BE2C (cell line): ENCODE measurements around the gene WASHC2A.
"Not testable (repeated sequence)": the region's sequence is repeated elsewhere in the genome, so short reads cannot be mapped to it uniquely, and the experiment has no call there.

Experiments used
- DNase-seq: peaks from one replicate; pipeline ENCODE4 v3.0.0-alpha.2; 2020
- H3K27me3 ChIP-seq: fragments of 250-450 bp; sonication (Bioruptor Pico); 2 replicates; pipeline ENCODE4 v1.5.1; 2020; ENCODE audit warnings: mild to moderate bottlenecking
- H3K36me3 ChIP-seq: fragments of 250-450 bp; sonication (Bioruptor Pico); 2 replicates; pipeline ENCODE4 v1.5.1; 2020; ENCODE audit warnings: mild to moderate bottlenecking
- H3K4me1 ChIP-seq: fragments of 250-450 bp; sonication (Bioruptor Pico); 2 replicates; pipeline ENCODE4 v1.5.1; 2020
- H3K4me3 ChIP-seq: 2 replicates; pipeline ENCODE4 v1.5.1; 2011; ENCODE audit warnings: low read depth, low read length
- H3K9me3 ChIP-seq: fragments of 250-450 bp; sonication (Bioruptor Pico); 2 replicates; pipeline ENCODE4 v1.5.1; 2020
- CTCF ChIP-seq: IDR thresholded peaks from 2 replicates; pipeline ENCODE4 v1.5.1; 2012; ENCODE audit warnings: mild to moderate bottlenecking, low read depth, low read length

WASHC2A gene

DNA sequence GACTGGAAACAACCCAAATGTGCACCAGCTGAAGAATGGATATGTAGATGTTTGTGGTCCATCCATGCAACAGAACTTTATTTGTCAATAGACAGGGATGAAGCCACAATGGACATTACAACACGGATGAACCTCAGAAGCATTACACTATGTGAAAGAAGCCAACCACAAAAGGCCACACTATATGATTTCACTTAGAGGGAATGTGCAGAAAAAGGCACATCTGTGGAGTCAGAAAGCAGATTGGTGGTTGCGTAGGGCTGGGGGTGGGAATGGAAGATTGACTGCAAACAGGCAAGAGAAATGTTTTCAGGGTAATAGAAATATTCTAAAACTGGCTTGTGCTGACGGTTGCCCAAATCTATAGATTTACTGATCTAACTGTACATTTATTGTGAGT is 34.3 kb upstream of the WASHC2A start:
- no peaks in the 10 kb centered on the region for H3K27me3 ChIP-seq
- no peak for DNase-seq
- H3K9me3 ChIP-seq = no peaks in the 10 kb centered on the region
- no peaks in the 10 kb centered on the region for H3K4me1 ChIP-seq
- H3K4me3 ChIP-seq = no peak overlapping the region
- H3K36me3 ChIP-seq = no peaks in the 10 kb centered on the region
- no peak for TF ChIP-seq CTCF

- not testable (repeated sequence) for H3K9me3 ChIP-seq, H3K27me3 ChIP-seq, DNase-seq, H3K36me3 ChIP-seq, H3K4me3 ChIP-seq, H3K4me1 ChIP-seq
Observed at GRCh38 chr10:50035337-50035736, 32.4 kb upstream of the WASHC2A start.

- H3K36me3 ChIP-seq = no peaks in the 10 kb centered on the region
- no peaks in the 10 kb centered on the region for H3K9me3 ChIP-seq
- no peak overlapping the region for H3K4me3 ChIP-seq
- TF ChIP-seq CTCF = no peak
- DNase-seq = no peak
- H3K4me1 ChIP-seq = no peaks in the 10 kb centered on the region
- no peaks in the 10 kb centered on the region for H3K27me3 ChIP-seq
Observed at GRCh38 chr10:50044941-50045664, 22.7 kb upstream of the WASHC2A start.

DNA sequence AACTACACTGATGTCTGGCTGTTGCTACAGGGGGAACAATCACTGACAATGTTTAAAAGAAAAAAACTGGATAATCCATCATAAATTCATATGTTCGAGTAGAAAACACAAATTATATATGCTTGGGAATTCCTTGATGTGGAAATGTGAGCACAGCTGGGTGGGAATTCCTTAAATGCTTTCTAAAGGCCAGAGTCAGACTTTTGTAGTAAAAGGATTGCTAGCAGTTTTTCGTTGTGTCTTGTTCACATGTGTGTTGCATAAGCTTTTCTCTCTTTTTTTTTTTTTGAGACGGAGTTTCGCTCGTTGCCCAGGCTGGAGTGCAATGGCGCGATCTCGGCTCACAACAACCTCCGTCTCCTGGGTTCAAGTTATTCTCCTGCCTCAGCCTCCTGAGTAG is 21.3 kb upstream of the WASHC2A start:
- DNase-seq, H3K27me3 ChIP-seq, H3K4me1 ChIP-seq, H3K36me3 ChIP-seq, H3K9me3 ChIP-seq, H3K4me3 ChIP-seq: not testable (repeated sequence)

DNA sequence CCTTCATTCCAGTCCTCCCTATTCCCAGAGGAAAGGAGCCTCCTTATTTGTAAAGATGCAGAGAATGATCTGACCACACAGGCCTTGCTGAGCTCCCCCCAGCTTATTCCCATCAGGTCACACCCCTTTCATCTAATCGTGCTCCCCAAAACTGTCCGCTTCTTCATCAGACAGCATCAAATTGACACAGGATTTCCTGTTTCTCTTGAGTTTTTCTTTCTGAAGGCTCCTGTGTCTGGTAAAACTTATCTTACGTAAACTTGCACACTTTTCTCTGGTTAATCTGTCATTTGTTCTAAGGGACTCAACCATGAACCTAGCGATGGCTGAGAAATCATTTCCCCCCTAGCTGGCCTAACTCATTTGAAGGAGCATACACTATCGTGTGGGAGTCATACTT is 20.2 kb upstream of the WASHC2A start:
- not testable (repeated sequence) for H3K27me3 ChIP-seq, DNase-seq, H3K4me1 ChIP-seq, H3K36me3 ChIP-seq, H3K4me3 ChIP-seq, H3K9me3 ChIP-seq

DNA sequence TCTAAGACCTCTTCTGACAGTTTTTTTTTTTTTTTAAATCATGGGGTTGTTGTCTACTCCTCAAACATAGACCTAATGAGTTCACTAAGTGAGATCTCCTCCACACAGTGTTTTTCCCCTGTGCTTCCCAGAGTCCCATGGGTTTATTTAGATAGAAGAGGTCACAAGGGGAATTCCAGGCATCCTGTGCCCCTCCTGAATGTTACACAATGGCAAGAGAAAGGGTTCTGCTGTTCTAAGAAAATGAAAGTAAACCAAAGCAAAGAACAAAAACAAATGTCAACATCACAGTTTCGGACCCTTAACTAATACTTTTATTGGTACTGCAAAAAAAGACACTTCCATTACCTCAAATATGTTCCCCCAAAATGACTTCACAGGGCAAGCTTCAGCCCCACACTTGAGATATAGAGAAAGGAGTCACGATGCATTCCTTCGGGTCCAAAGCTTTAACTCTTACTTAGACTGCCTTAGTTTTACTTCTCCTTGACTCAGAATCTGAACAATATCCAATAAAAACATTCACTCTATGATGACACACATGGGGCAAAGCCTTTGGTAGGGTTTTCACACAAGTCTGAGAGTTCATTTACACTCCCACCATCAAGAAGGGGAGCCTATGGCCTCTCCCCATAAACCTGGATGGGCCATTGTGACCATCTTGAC is 15.6 kb upstream of the WASHC2A start:
- not testable (repeated sequence) for H3K4me1 ChIP-seq, DNase-seq, H3K36me3 ChIP-seq, H3K27me3 ChIP-seq, H3K9me3 ChIP-seq, H3K4me3 ChIP-seq

GRCh38 chr10:50052778-50053376 is 14.9 kb upstream of the WASHC2A start:
- H3K36me3 ChIP-seq, H3K9me3 ChIP-seq, H3K4me1 ChIP-seq, DNase-seq, H3K4me3 ChIP-seq, H3K27me3 ChIP-seq: not testable (repeated sequence)

DNA sequence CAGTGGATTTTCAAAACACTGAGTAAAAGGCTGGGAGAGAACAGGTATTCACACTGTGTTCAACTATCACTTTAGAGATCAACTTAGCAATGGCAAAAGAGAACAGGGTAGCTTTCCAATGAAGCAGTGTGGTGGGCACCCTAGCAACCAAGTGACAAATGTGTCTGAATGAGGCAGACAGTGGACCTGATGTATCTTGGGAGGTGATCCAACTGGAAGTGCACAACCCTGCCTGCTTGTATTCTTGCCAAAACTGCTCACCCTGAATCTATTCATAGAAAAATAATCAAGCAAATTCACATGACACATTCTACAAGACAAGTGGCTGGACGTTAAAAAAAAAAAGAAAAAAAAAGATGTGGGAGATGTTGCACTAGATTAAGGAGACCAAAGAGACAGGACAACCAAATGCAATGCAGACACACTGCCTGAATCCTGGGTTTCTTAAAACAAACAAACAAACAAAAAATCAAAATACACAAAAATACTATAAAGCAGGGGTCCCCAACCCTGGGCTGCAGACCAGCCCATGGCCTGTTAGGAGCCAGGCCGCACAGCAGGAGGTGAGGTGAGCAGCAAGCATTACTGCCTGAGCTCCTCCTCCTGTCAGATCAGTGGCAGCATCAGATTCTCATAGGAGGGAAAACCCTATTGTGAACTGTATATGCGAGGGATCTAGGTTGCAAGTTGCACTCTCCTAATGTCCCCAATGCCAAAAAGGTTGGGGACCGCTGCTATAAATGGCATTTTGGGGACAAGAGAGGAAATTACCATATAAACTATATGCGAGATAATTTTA is 12.1 kb upstream of the WASHC2A start:
- not testable (repeated sequence) for H3K4me3 ChIP-seq, H3K36me3 ChIP-seq, H3K4me1 ChIP-seq, H3K9me3 ChIP-seq, DNase-seq, H3K27me3 ChIP-seq

GRCh38 chr10:50056654-50057053 is 11.1 kb upstream of the WASHC2A start:
- not testable (repeated sequence) for H3K4me1 ChIP-seq, DNase-seq, H3K4me3 ChIP-seq, H3K36me3 ChIP-seq, H3K9me3 ChIP-seq, H3K27me3 ChIP-seq

GRCh38 chr10:50058727-50059126 is 9.0 kb upstream of the WASHC2A start:
- H3K36me3 ChIP-seq, H3K9me3 ChIP-seq, H3K27me3 ChIP-seq, H3K4me1 ChIP-seq, H3K4me3 ChIP-seq, DNase-seq: not testable (repeated sequence)

- not testable (repeated sequence) for H3K4me3 ChIP-seq, DNase-seq, H3K27me3 ChIP-seq, H3K4me1 ChIP-seq, H3K9me3 ChIP-seq, H3K36me3 ChIP-seq
Observed at GRCh38 chr10:50059946-50060345, 7.8 kb upstream of the WASHC2A start.

DNA sequence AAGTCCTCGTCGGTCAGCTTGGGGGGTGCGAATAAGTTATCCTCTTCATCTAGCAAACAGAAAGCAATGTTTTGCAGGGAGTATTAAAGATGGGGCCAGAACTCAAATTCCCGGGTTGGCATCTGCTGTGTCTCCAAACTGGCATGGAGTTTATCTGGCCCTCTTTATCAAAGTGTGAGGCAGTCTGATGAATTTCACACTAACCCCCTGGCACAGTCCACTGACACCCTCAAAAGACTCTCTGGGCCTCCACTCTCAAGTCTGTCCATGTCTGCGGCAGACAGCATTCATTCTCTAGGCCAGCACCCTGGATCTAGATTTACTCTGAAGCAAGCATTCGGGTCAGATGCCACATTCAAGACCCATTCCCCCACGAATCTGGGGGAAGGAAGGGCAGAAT is 6.2 kb upstream of the WASHC2A start:
- H3K4me1 ChIP-seq, H3K9me3 ChIP-seq, H3K27me3 ChIP-seq, H3K36me3 ChIP-seq, DNase-seq, H3K4me3 ChIP-seq: not testable (repeated sequence)
